NCI-H1105 (cell line): ENCODE data around the gene CYP3A4.

Source experiments
- DNase-seq: peaks from one replicate; lab custom pipeline; 2025; lab: John Stamatoyannopoulos, UW

The CYP3A4 gene

GRCh38 chr7:99720800-99721595, 63.0 kb downstream of the CYP3A4 start:
- no peak for DNase-seq

GRCh38 chr7:99719996-99720769, 63.8 kb downstream of the CYP3A4 start:
- DNase-seq, result no peak

- DNase-seq, result no peak
Measured at GRCh38 chr7:99713995-99714570, 69.9 kb downstream of the CYP3A4 start.

- no peak for DNase-seq
Measured at GRCh38 chr7:99709838-99710578, 74.0 kb downstream of the CYP3A4 start.

- no peak for DNase-seq
Measured at GRCh38 chr7:99709260-99709659, 74.7 kb downstream of the CYP3A4 start.

- no peak for DNase-seq
Measured at GRCh38 chr7:99707096-99707495, 76.9 kb downstream of the CYP3A4 start.
